ENCODE results near the gene CLMN.

The CLMN gene

GRCh38 chr14:95238487-95239298 is 81.0 kb downstream of the CLMN start:
- Histone ChIP-seq H3K27ac (ENCODE audit: low read length) (no peak overlapping the region), H3K9me3 (ENCODE audit: control insufficient read depth in 2 of 2, low read length in 2 of 2) (no peaks in the 10 kb centered on the region), H3K4me3 (ENCODE audit: low read length in 2 of 2) (no peak overlapping the region), H3K9ac (ENCODE audit: low read length in 2 of 2) (no peak overlapping the region), H3K4me1 (ENCODE audit: control insufficient read depth, insufficient read depth, low read length) (peaks cover 5% of the 10 kb centered on the region), H3K36me3 (ENCODE audit: control insufficient read depth in 2 of 2, insufficient read depth in 2 of 2, low read length in 2 of 2) (no peaks in the 10 kb centered on the region), H3K27me3 (ENCODE audit: control insufficient read depth in 1 of 2, insufficient read depth in 2 of 2, low read length in 2 of 2) (no peaks in the 10 kb centered on the region)

GRCh38 chr14:95237958-95238340 is 81.8 kb downstream of the CLMN start:
- Histone ChIP-seq H3K27me3 (ENCODE audit: control insufficient read depth in 1 of 2, insufficient read depth in 2 of 2, low read length in 2 of 2) (no peaks in the 10 kb centered on the region), H3K9ac (ENCODE audit: low read length in 2 of 2) (no peak overlapping the region), H3K9me3 (ENCODE audit: control insufficient read depth in 2 of 2, low read length in 2 of 2) (no peaks in the 10 kb centered on the region), H3K36me3 (ENCODE audit: control insufficient read depth in 2 of 2, insufficient read depth in 2 of 2, low read length in 2 of 2) (no peaks in the 10 kb centered on the region), H3K4me1 (ENCODE audit: control insufficient read depth, insufficient read depth, low read length) (peaks cover 7% of the 10 kb centered on the region), H3K4me3 (ENCODE audit: low read length in 2 of 2) (no peak overlapping the region), H3K27ac (ENCODE audit: low read length) (no peak overlapping the region)

GRCh38 chr14:95237121-95237957 is 82.4 kb downstream of the CLMN start:
- H3K4me3 ChIP-seq (ENCODE audit: low read length in 2 of 2) = no peak overlapping the region
- H3K27ac ChIP-seq (ENCODE audit: low read length) = no peak overlapping the region
- H3K27me3 ChIP-seq (ENCODE audit: control insufficient read depth in 1 of 2, insufficient read depth in 2 of 2, low read length in 2 of 2) = no peaks in the 10 kb centered on the region
- peaks cover 10% of the 10 kb centered on the region for H3K4me1 ChIP-seq (ENCODE audit: control insufficient read depth, insufficient read depth, low read length)
- H3K36me3 ChIP-seq (ENCODE audit: control insufficient read depth in 2 of 2, insufficient read depth in 2 of 2, low read length in 2 of 2) = no peaks in the 10 kb centered on the region
- no peaks in the 10 kb centered on the region for H3K9me3 ChIP-seq (ENCODE audit: control insufficient read depth in 2 of 2, low read length in 2 of 2)
- H3K9ac ChIP-seq (ENCODE audit: low read length in 2 of 2) = no peak overlapping the region

- H3K9me3 ChIP-seq (ENCODE audit: control insufficient read depth in 2 of 2, low read length in 2 of 2) = no peaks in the 10 kb centered on the region
- peaks cover 10% of the 10 kb centered on the region for H3K4me1 ChIP-seq (ENCODE audit: control insufficient read depth, insufficient read depth, low read length)
- no peaks in the 10 kb centered on the region for H3K36me3 ChIP-seq (ENCODE audit: control insufficient read depth in 2 of 2, insufficient read depth in 2 of 2, low read length in 2 of 2)
- no peak overlapping the region for H3K4me3 ChIP-seq (ENCODE audit: low read length in 2 of 2)
- no peaks in the 10 kb centered on the region for H3K27me3 ChIP-seq (ENCODE audit: control insufficient read depth in 1 of 2, insufficient read depth in 2 of 2, low read length in 2 of 2)
- H3K9ac ChIP-seq (ENCODE audit: low read length in 2 of 2) = no peak overlapping the region
- H3K27ac ChIP-seq (ENCODE audit: low read length) = no peak overlapping the region
Observed at GRCh38 chr14:95236221-95236620, 83.5 kb downstream of the CLMN start.

GRCh38 chr14:95235767-95236166 is 83.9 kb downstream of the CLMN start:
- H3K4me3 ChIP-seq (ENCODE audit: low read length in 2 of 2) = no peak overlapping the region
- H3K36me3 ChIP-seq (ENCODE audit: control insufficient read depth in 2 of 2, insufficient read depth in 2 of 2, low read length in 2 of 2) = no peaks in the 10 kb centered on the region
- H3K9ac ChIP-seq (ENCODE audit: low read length in 2 of 2) = no peak overlapping the region
- H3K9me3 ChIP-seq (ENCODE audit: control insufficient read depth in 2 of 2, low read length in 2 of 2) = no peaks in the 10 kb centered on the region
- H3K4me1 ChIP-seq (ENCODE audit: control insufficient read depth, insufficient read depth, low read length) = peaks cover 10% of the 10 kb centered on the region
- no peaks in the 10 kb centered on the region for H3K27me3 ChIP-seq (ENCODE audit: control insufficient read depth in 1 of 2, insufficient read depth in 2 of 2, low read length in 2 of 2)
- no peak overlapping the region for H3K27ac ChIP-seq (ENCODE audit: low read length)

- H3K4me1 ChIP-seq (ENCODE audit: control insufficient read depth, insufficient read depth, low read length) = peaks cover 10% of the 10 kb centered on the region
- no peaks in the 10 kb centered on the region for H3K36me3 ChIP-seq (ENCODE audit: control insufficient read depth in 2 of 2, insufficient read depth in 2 of 2, low read length in 2 of 2)
- H3K9ac ChIP-seq (ENCODE audit: low read length in 2 of 2) = no peak overlapping the region
- no peaks in the 10 kb centered on the region for H3K9me3 ChIP-seq (ENCODE audit: control insufficient read depth in 2 of 2, low read length in 2 of 2)
- no peak overlapping the region for H3K4me3 ChIP-seq (ENCODE audit: low read length in 2 of 2)
- no peak overlapping the region for H3K27ac ChIP-seq (ENCODE audit: low read length)
- no peaks in the 10 kb centered on the region for H3K27me3 ChIP-seq (ENCODE audit: control insufficient read depth in 1 of 2, insufficient read depth in 2 of 2, low read length in 2 of 2)
Observed at GRCh38 chr14:95235351-95235750, 84.4 kb downstream of the CLMN start.

- no peak overlapping the region for H3K9ac ChIP-seq (ENCODE audit: low read length in 2 of 2)
- H3K4me3 ChIP-seq (ENCODE audit: low read length in 2 of 2) = no peak overlapping the region
- H3K9me3 ChIP-seq (ENCODE audit: control insufficient read depth in 2 of 2, low read length in 2 of 2) = no peaks in the 10 kb centered on the region
- H3K36me3 ChIP-seq (ENCODE audit: control insufficient read depth in 2 of 2, insufficient read depth in 2 of 2, low read length in 2 of 2) = no peaks in the 10 kb centered on the region
- H3K4me1 ChIP-seq (ENCODE audit: control insufficient read depth, insufficient read depth, low read length) = peaks cover 10% of the 10 kb centered on the region
- no peak overlapping the region for H3K27ac ChIP-seq (ENCODE audit: low read length)
- no peaks in the 10 kb centered on the region for H3K27me3 ChIP-seq (ENCODE audit: control insufficient read depth in 1 of 2, insufficient read depth in 2 of 2, low read length in 2 of 2)
Observed at GRCh38 chr14:95234426-95234825, 85.3 kb downstream of the CLMN start.

- no peak overlapping the region for H3K27ac ChIP-seq (ENCODE audit: low read length)
- no peaks in the 10 kb centered on the region for H3K9me3 ChIP-seq (ENCODE audit: control insufficient read depth in 2 of 2, low read length in 2 of 2)
- H3K9ac ChIP-seq (ENCODE audit: low read length in 2 of 2) = no peak overlapping the region
- H3K36me3 ChIP-seq (ENCODE audit: control insufficient read depth in 2 of 2, insufficient read depth in 2 of 2, low read length in 2 of 2) = no peaks in the 10 kb centered on the region
- H3K4me1 ChIP-seq (ENCODE audit: control insufficient read depth, insufficient read depth, low read length) = peaks cover 10% of the 10 kb centered on the region
- no peak overlapping the region for H3K4me3 ChIP-seq (ENCODE audit: low read length in 2 of 2)
- H3K27me3 ChIP-seq (ENCODE audit: control insufficient read depth in 1 of 2, insufficient read depth in 2 of 2, low read length in 2 of 2) = no peaks in the 10 kb centered on the region
Observed at GRCh38 chr14:95233702-95234241, 85.9 kb downstream of the CLMN start.

GRCh38 chr14:95232894-95233584 is 86.7 kb downstream of the CLMN start:
- no peak overlapping the region for H3K4me3 ChIP-seq (ENCODE audit: low read length in 2 of 2)
- H3K36me3 ChIP-seq (ENCODE audit: control insufficient read depth in 2 of 2, insufficient read depth in 2 of 2, low read length in 2 of 2) = no peaks in the 10 kb centered on the region
- no peak overlapping the region for H3K9ac ChIP-seq (ENCODE audit: low read length in 2 of 2)
- no peaks in the 10 kb centered on the region for H3K27me3 ChIP-seq (ENCODE audit: control insufficient read depth in 1 of 2, insufficient read depth in 2 of 2, low read length in 2 of 2)
- H3K27ac ChIP-seq (ENCODE audit: low read length) = no peak overlapping the region
- H3K4me1 ChIP-seq (ENCODE audit: control insufficient read depth, insufficient read depth, low read length) = peaks cover 10% of the 10 kb centered on the region
- no peaks in the 10 kb centered on the region for H3K9me3 ChIP-seq (ENCODE audit: control insufficient read depth in 2 of 2, low read length in 2 of 2)

GRCh38 chr14:95231966-95232633 is 87.6 kb downstream of the CLMN start:
- Histone ChIP-seq H3K27ac (ENCODE audit: low read length) (no peak overlapping the region), H3K9ac (ENCODE audit: low read length in 2 of 2) (no peak overlapping the region), H3K27me3 (ENCODE audit: control insufficient read depth in 1 of 2, insufficient read depth in 2 of 2, low read length in 2 of 2) (no peaks in the 10 kb centered on the region), H3K36me3 (ENCODE audit: control insufficient read depth in 2 of 2, insufficient read depth in 2 of 2, low read length in 2 of 2) (no peaks in the 10 kb centered on the region), H3K4me3 (ENCODE audit: low read length in 2 of 2) (no peak overlapping the region), H3K4me1 (ENCODE audit: control insufficient read depth, insufficient read depth, low read length) (peaks cover 14% of the 10 kb centered on the region), H3K9me3 (ENCODE audit: control insufficient read depth in 2 of 2, low read length in 2 of 2) (no peaks in the 10 kb centered on the region)

Measured in stomach smooth muscle (tissue), 2 donors.